SIG-M5 treated with dmso at 0.1 percent for 504 hours (cell line): ENCODE measurements around the gene KIR3DL1.
"Not testable (repeated sequence)": the region's sequence is repeated elsewhere in the genome, so short reads cannot be mapped to it uniquely, and the experiment has no call there.

Experiments used
- DNase-seq: peaks from one replicate; lab custom pipeline; 2025; ENCODE audit not compliant: unreplicated experiment; lab: John Stamatoyannopoulos, UW

Gene KIR3DL1

DNA sequence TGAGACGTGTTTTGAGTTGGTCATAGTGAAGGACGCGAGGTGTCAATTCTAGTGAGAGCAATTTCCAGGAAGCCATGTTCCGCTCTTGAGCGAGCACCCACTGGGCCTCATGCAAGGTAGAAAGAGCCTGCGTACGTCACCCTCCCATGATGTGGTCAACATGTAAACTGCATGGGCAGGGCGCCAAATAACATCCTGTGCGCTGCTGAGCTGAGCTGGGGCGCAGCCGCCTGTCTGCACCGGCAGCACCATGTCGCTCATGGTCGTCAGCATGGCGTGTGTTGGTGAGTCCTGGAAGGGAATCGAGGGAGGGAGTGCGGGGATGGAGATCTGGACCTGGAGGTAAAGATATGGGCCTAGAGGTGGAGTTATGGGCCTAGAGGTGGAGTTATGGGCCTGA lies at the start of gene KIR3DL1:
KIR3DL1 (plus strand) TSS at position 218 of the 400 bp plus-strand sequence.
- DNase-seq = not testable (repeated sequence)

DNA sequence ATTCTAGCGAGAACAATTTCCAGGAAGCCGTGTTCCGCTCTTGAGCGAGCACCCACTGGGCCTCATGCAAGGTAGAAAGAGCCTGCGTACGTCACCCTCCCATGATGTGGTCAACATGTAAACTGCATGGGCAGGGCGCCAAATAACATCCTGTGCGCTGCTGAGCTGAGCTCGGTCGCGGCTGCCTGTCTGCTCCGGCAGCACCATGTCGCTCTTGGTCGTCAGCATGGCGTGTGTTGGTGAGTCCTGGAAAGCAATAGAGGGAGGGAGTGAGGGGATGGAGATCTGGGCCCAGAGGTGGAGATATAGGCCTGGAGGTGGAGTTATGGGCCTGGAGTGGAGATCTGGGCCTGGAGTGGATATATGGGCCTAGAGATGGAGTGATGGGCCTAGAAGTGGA lies 46.6 kb upstream of the KIR3DL1 start, which contains the start of gene KIR2DL1:
KIR2DL1 (plus strand) TSS at position 148 of the 400 bp plus-strand sequence; CDS start at position 206, 58 bp downstream.
- DNase-seq = not testable (repeated sequence)

DNA sequence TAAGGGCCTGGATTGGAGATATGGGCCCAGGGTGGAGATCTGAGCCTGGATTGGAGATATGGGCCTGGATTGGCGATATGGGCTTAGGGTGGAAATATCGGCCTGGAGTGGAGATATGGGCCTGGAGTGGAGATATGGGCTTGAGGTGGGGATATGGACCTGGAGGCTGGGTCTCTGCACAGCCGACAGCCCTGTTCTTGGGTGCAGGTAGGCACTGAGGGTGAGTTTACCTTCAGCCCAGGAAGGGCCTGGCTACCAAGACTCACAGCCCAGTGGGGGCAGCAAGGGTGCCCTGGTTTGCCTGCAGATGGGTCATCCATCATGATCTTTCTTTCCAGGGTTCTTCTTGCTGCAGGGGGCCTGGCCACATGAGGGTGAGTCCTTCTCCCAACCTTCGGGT lies 45.8 kb upstream of the KIR3DL1 start:
- not testable (repeated sequence) for DNase-seq

DNA sequence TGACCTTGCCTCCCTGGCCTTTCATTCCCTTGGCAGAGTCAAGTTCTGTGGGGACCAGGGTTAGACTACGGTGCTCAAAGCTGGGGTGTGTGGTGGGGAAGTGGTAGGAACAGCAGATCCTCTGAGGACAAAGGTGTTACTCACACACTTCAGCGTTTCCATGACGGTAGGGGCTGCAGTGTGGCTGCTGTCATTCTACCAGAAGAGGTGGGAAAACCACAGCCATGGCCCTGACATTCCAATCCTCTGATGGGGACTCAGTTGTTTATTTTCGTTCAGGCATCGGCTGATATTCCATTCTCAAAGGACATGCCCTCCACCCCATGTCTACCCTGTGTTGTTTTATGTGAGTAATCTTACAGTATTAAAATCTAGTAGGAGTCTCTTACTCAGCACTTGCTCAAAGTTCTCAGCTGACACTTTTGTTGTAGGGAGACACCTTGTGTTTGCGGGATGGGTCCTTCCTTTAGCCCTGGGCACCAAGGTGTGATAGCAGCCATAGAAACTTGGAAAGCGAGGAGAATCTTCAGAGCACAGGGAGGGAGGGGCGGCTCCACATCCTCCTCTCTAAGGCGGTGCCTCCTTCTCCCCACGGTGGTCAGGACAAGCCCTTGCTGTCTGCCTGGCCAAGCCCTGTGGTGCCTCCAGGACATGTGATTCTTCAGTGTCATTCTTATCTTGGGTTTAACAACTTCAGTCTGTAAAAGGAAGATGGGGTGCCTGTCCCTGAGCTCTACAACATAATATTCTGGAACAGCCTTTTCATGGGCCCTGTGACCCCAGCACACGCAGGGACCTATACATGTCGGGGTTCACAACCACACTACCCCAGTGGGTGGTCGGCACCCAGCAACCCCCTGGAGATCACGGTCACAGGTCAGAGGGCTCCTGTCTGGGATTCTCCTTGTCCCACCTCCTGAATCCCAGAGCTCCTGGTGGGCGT lies 45.0 kb upstream of the KIR3DL1 start:
- not testable (repeated sequence) for DNase-seq

GRCh38 chr19:54772666-54773065 lies 43.6 kb upstream of the KIR3DL1 start:
- DNase-seq = not testable (repeated sequence)

- not testable (repeated sequence) for DNase-seq
Measured at GRCh38 chr19:54775095-54775815, 41.0 kb upstream of the KIR3DL1 start.

DNA sequence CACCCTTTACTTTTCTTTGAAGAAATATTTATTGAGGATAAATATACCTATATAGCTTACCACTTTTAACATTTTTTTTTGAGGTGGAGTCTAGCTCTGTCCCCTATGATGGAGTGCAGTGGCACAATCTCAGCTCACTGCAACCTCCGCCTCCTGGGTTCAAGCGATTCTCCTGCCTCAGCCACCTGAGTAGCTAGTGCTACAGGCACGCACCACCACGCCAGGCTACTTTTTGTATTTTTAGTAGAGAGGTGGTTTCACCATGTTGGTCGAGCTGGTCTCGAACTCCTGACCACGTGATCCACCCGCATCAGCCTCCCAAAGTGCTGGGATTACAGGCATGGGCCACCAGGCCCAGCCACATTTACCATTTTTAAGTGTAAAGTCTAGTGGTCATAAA lies 40.4 kb upstream of the KIR3DL1 start:
- not testable (repeated sequence) for DNase-seq

DNA sequence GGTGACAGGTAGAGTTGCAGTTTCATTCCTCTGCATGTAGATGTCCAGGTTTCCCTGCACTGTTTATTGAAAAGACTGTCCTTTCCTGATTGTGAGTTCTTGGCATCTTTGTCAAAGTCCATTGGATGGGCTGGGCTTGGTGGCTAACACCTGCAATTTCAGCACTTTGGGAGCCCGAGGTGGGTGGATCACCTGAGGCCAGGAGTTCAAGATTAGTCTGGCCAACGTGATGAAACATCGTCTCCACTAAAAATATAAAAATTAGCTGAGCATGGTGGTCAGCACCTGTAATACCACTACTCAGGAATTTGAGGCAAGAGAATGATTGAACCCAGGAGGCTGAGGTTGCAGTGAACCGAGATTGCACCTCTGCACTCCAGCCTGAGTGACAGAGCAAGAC lies 38.4 kb upstream of the KIR3DL1 start:
- DNase-seq = not testable (repeated sequence)

DNA sequence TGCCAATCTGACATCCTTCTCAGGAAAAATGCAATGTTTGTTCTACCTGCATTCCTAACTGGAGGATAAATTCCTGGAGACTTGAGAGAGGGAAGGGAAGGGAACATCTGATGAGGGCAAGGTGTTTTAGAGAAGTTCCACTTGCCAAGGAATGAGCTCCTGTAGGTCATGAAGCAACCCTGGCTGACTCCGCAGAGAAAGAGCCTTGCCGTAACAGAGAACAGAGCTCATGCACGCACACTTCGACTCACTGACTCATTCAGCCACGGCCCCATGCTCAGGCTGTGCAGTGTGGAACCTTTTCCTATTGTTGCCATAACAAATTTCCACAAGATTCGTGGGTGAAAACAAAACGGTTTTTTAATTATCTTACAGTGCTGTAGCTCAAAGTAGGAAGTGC lies 37.4 kb upstream of the KIR3DL1 start:
- DNase-seq = not testable (repeated sequence)

DNA sequence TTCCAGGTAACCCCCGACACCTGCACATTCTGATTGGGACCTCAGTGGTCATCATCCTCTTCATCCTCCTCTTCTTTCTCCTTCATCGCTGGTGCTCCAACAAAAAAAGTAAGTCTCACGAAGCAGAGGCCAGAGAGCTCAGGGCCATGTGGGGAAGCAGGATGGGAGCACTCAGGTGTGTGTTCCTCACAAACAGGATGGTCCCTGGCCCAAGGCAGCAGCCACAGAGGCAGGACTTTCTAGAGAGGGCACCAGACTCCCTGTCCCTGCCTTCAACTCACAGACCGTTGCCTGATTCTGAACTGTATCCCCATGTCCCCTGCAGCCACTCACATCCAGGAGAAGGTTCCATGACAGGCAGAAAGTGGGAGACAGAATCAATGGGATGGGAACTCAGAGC lies 33.4 kb upstream of the KIR3DL1 start:
- not testable (repeated sequence) for DNase-seq

DNA sequence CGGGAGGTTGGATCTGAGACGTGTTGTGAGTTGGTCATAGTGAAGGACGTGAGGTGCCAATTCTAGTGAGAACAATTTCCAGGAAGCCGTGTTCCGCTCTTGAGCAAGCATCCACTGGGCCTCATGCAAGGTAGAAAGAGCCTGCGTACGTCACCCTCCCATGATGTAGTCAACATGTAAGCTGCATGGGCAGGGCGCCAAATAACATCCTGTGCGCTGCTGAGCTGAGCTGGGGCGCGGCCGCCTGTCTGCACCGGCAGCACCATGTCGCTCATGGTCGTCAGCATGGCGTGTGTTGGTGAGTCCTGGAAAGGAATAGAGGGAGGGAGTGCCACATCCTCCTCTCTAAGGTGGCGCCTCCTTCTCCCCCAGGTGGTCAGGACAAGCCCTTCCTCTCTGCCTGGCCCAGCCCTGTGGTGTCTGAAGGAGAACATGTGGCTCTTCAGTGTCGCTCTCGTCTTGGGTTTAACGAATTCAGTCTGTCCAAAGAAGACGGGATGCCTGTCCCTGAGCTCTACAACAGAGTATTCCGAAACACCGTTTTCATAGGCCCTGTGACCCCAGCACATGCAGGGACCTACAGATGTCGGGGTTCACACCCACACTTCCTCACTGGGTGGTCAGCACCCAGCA lies 30.1 kb upstream of the KIR3DL1 start:
- DNase-seq = not testable (repeated sequence)

- not testable (repeated sequence) for DNase-seq
Measured at GRCh38 chr19:54788154-54788553, 28.1 kb upstream of the KIR3DL1 start.

GRCh38 chr19:54790711-54791110 lies 25.6 kb upstream of the KIR3DL1 start:
- no peak for DNase-seq

DNA sequence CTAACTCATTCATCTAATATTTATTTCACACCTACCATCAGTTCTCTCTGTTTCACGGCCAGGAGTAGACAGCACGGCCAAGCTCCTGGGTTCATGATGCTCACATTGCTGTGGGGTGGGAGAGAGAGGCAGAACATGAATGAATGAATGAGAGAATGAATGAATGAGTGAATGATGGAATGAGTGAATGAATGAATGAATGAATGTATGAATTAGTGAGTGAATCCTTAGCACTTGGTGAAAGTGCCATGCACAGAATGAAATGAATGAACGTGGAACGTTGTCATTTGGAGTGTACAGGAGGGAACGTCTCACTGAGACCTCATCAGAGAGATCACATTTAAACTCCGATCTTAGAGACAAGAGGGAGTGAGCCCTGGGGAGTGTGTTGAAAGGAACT lies 24.8 kb upstream of the KIR3DL1 start:
- no peak for DNase-seq

GRCh38 chr19:54792814-54793213 lies 23.5 kb upstream of the KIR3DL1 start:
- DNase-seq = no peak

- peak; percentile 81 for DNase-seq
Measured at GRCh38 chr19:54795758-54796157, 20.5 kb upstream of the KIR3DL1 start.

GRCh38 chr19:54803410-54803809 lies 12.9 kb upstream of the KIR3DL1 start, which contains the start of gene KIR2DL4:
TSS of gene KIR2DL4 (plus strand) at chr19:54803610. CDS start at chr19:54803652, 42 bp downstream.
- DNase-seq = no peak

DNA sequence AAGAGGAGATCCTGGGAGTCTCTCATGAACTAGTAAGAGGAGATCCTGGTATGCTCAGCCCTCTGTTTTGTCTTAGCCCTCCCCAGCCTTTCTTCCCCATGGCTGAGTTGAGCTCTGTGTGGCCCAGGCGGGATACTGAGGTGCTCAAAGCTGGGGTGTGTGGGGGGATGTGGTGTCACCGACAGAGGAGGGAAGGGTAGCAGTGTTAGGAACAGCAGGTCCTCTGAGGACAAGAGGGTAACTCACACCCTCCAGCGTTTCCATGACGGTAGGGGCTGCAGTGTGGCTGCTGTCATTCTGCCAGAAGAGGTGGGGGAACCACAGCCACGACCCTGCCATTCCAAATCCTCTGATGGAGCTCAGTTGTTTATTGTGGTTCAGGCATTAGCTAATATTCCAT lies 12.2 kb upstream of the KIR3DL1 start:
- DNase-seq = no peak

- no peak for DNase-seq
Measured at GRCh38 chr19:54804571-54804970, 11.7 kb upstream of the KIR3DL1 start.

DNA sequence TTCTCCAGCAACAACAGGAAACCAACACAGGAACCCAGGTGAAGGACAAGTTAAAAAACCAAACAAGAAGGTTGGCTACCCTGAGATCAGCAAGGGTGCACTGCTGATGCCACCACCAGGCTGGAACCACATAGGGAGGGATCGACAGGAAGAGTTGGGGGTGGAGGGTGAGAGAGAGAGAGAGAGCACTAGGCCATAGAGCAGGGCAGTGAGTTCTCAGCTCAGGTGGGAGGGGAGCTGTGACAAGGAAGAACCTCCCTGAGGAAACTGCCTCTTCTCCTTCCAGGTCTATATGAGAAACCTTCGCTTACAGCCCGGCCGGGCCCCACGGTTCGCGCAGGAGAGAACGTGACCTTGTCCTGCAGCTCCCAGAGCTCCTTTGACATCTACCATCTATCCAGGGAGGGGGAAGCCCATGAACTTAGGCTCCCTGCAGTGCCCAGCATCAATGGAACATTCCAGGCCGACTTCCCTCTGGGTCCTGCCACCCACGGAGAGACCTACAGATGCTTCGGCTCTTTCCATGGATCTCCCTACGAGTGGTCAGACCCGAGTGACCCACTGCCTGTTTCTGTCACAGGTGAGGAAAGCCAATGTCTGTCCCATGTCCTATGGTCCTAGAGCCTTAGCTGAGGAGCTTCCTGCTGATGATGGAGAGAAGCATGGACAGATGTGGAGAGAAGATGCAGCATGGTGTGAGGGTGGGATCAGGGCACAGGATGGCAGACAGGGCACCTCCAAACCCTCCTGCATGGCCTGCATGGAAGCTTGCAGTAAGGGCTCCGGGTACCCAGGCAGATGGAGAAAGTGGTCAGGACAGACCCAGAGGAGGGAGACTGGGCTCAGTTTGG lies 10.4 kb upstream of the KIR3DL1 start:
- DNase-seq = no peak
